Astrocyte (in vitro differentiated cells and primary cell): ENCODE data around the gene LIMA1. TPM values are rescaled to one million over a fixed set of nuclear protein-coding genes. Genes with fewer than 3 reads are reported as not detected.

Experiments used
- DNase-seq: peaks from one replicate; pipeline ENCODE4 v3.0.0-alpha.2; 2010; ENCODE audit warnings: low read depth
- FAIRE-seq: peaks from 2 replicates; lab custom pipeline; 2011; peaks lifted over from hg19 to GRCh38; lab: Jason Lieb, UNC
- H2AFZ ChIP-seq: 2 replicates; pipeline ENCODE4 v1.6.0; 2012; ENCODE audit warnings: low read depth, low read length, inconsistent platforms
- H3K27ac ChIP-seq: 2 replicates; pipeline ENCODE4 v1.5.1; 2011; ENCODE audit warnings: low read depth, low read length, inconsistent platforms
- H3K27me3 ChIP-seq: 2 replicates; pipeline ENCODE4 v1.6.0; 2011; ENCODE audit warnings: low read length, inconsistent platforms; ENCODE audit not compliant: insufficient read depth
- H3K36me3 ChIP-seq: 2 replicates; pipeline ENCODE4 v1.5.1; 2011; ENCODE audit warnings: low read length, inconsistent platforms; ENCODE audit not compliant: insufficient read depth
- H3K4me1 ChIP-seq: 2 replicates; pipeline ENCODE4 v1.5.1; 2011; ENCODE audit warnings: low read length, inconsistent platforms; ENCODE audit not compliant: insufficient read depth
- H3K4me2 ChIP-seq: 2 replicates; pipeline ENCODE4 v1.6.0; 2012; ENCODE audit warnings: low read length, inconsistent platforms
- H3K4me3 ChIP-seq: 2 replicates; pipeline ENCODE4 v1.5.1; 2011; ENCODE audit warnings: low read depth, mild to moderate bottlenecking, low read length, inconsistent platforms; ENCODE audit not compliant: insufficient read depth
- H3K79me2 ChIP-seq: 2 replicates; pipeline ENCODE4 v1.6.0; 2012; ENCODE audit warnings: mild to moderate bottlenecking, low read length, inconsistent platforms; ENCODE audit not compliant: insufficient read depth
- H3K9ac ChIP-seq: 2 replicates; pipeline ENCODE4 v1.6.0; 2012; ENCODE audit warnings: mild to moderate bottlenecking, low read length, inconsistent platforms
- H3K9me3 ChIP-seq: 2 replicates; pipeline ENCODE4 v1.5.1; 2012; ENCODE audit warnings: low read depth, mild to moderate bottlenecking, low read length, inconsistent platforms; ENCODE audit not compliant: insufficient read depth
- H4K20me1 ChIP-seq: 2 replicates; pipeline ENCODE4 v1.6.0; 2012; ENCODE audit warnings: low read length, inconsistent platforms; ENCODE audit not compliant: insufficient read depth
- H3K27ac Mint-ChIP-seq: one replicate; pipeline ENCODE4 v1.8.0; 2021; ENCODE audit warnings: mild to moderate bottlenecking, mixed read lengths; ENCODE audit not compliant: unreplicated experiment
- H3K27me3 Mint-ChIP-seq: one replicate; pipeline ENCODE4 v1.8.0; 2021; ENCODE audit warnings: low read depth, mixed read lengths; ENCODE audit not compliant: unreplicated experiment
- H3K36me3 Mint-ChIP-seq: one replicate; pipeline ENCODE4 v1.8.0; 2021; ENCODE audit warnings: low read depth, mixed read lengths; ENCODE audit not compliant: unreplicated experiment
- H3K4me1 Mint-ChIP-seq: one replicate; pipeline ENCODE4 v1.8.0; 2021; ENCODE audit warnings: low read depth, mixed read lengths; ENCODE audit not compliant: unreplicated experiment
- H3K4me3 Mint-ChIP-seq: one replicate; pipeline ENCODE4 v1.8.0; 2021; ENCODE audit warnings: mild to moderate bottlenecking, moderate library complexity, mixed read lengths; ENCODE audit not compliant: unreplicated experiment
- H3K9me3 Mint-ChIP-seq: one replicate; pipeline ENCODE4 v1.8.0; 2021; ENCODE audit warnings: mild to moderate bottlenecking, mixed read lengths; ENCODE audit not compliant: unreplicated experiment
- CTCF ChIP-seq: IDR thresholded peaks from 2 replicates; pipeline ENCODE4 v1.5.1; 2011; ENCODE audit warnings: low read depth, mild to moderate bottlenecking, inconsistent platforms, low read length, moderate library complexity; ENCODE audit not compliant: insufficient read depth
- EZH2 ChIP-seq: IDR thresholded peaks from 2 replicates; pipeline ENCODE4 v1.6.1; 2012; ENCODE audit warnings: mild to moderate bottlenecking, low read length, inconsistent platforms; ENCODE audit not compliant: insufficient read depth
- total RNA-seq: library from RNA; stranded (reverse); gene quantifications from 2 replicates; pipeline ENCODE4 v1.2.1, GENCODE V29; 2021

Gene LIMA1
- total RNA-seq, 1 donor from 2014 or later = 173 TPM

- H3K27me3 ChIP-seq = no peaks in the 10 kb centered on the region
- DNase-seq (no peak), FAIRE-seq (no peak)
- Mint-ChIP-seq H3K27ac (peak overlapping the region; percentile 48), H3K4me3 (no peak overlapping the region), H3K36me3 (peaks cover 7% of the 10 kb centered on the region), H3K27me3 (no peaks in the 10 kb centered on the region), H3K4me1 (peaks cover 20% of the 10 kb centered on the region), H3K9me3 (no peaks in the 10 kb centered on the region)
- no peak overlapping the region for H3K4me2 ChIP-seq
- TF ChIP-seq EZH2 (no peak), CTCF (no peak)
- peaks cover 7% of the 10 kb centered on the region for H4K20me1 ChIP-seq
- no peak overlapping the region for H3K9ac ChIP-seq
- H3K36me3 ChIP-seq = peaks cover 52% of the 10 kb centered on the region
- peak overlapping the region; percentile 69 for H3K27ac ChIP-seq
- H3K4me1 ChIP-seq = peaks cover 16% of the 10 kb centered on the region
- H3K9me3 ChIP-seq = no peaks in the 10 kb centered on the region
- peaks cover 36% of the 10 kb centered on the region for H3K79me2 ChIP-seq
- H3K4me3 ChIP-seq = no peak overlapping the region
- H2AFZ ChIP-seq = no peak overlapping the region
These were observed 91.1 kb downstream of the LIMA1 start for GRCh38 chr12:50192236-50192635.

- Histone ChIP-seq H3K27ac (no peak overlapping the region), H3K79me2 (peaks cover 29% of the 10 kb centered on the region), H3K9ac (no peak overlapping the region), H3K4me3 (no peak overlapping the region), H4K20me1 (peaks cover 7% of the 10 kb centered on the region), H3K9me3 (no peaks in the 10 kb centered on the region), H2AFZ (no peak overlapping the region), H3K36me3 (peaks cover 39% of the 10 kb centered on the region), H3K4me2 (no peak overlapping the region), H3K4me1 (peaks cover 28% of the 10 kb centered on the region), H3K27me3 (no peaks in the 10 kb centered on the region)
- TF ChIP-seq CTCF = no peak
- TF ChIP-seq EZH2 = no peak
- Mint-ChIP-seq H3K27ac (no peak overlapping the region), H3K4me3 (no peak overlapping the region), H3K9me3 (no peaks in the 10 kb centered on the region), H3K27me3 (no peaks in the 10 kb centered on the region), H3K4me1 (peaks cover 32% of the 10 kb centered on the region), H3K36me3 (peaks cover 11% of the 10 kb centered on the region)
- DNase-seq (no peak), FAIRE-seq (no peak)
These were observed 92.5 kb downstream of the LIMA1 start for GRCh38 chr12:50190859-50191258.

- Mint-ChIP-seq H3K9me3 (no peaks in the 10 kb centered on the region), H3K27ac (peak overlapping the region; percentile 95), H3K36me3 (peaks cover 11% of the 10 kb centered on the region), H3K4me1 (peaks cover 42% of the 10 kb centered on the region), H3K27me3 (no peaks in the 10 kb centered on the region), H3K4me3 (peak overlapping the region; percentile 76)
- Histone ChIP-seq H3K27ac (peak overlapping the region; percentile 94), H3K36me3 (peaks cover 34% of the 10 kb centered on the region), H3K4me1 (peaks cover 37% of the 10 kb centered on the region), H3K4me2 (peak overlapping the region; percentile 71), H3K79me2 (peaks cover 38% of the 10 kb centered on the region), H3K9ac (peak overlapping the region; percentile 77), H3K27me3 (no peaks in the 10 kb centered on the region), H2AFZ (no peak overlapping the region), H4K20me1 (peaks cover 7% of the 10 kb centered on the region), H3K9me3 (no peaks in the 10 kb centered on the region), H3K4me3 (no peak overlapping the region)
- DNase-seq (no peak), FAIRE-seq (no peak)
- TF ChIP-seq EZH2 (no peak), CTCF (no peak)
These were observed 94.3 kb downstream of the LIMA1 start for GRCh38 chr12:50188875-50189575.
